Heart right ventricle (tissue), 16 donors: ENCODE data around the gene CDC42EP2. TPM values are rescaled to one million over a fixed set of nuclear protein-coding genes. Genes with fewer than 3 reads are reported as not detected.

Experiments
- ATAC-seq, 8 donors: fragments of 200-7000 bp; cut with Tn5 transposase; one replicate each; pipeline ENCODE4 v1.9.1; 2020; ENCODE audit warnings: mild to moderate bottlenecking in 8 of 8, moderate library complexity in 8 of 8, moderate number of reproducible peaks in 1 of 8
- DNase-seq, 2 donors: peaks; one replicate each; pipeline ENCODE4 v3.0.0-alpha.2; 2020
- H3K27ac ChIP-seq, 10 donors: fragments of 200-600 bp; sonication (generic) in 2 of 10; one replicate each; pipeline versions ENCODE4 v1.5.0 to v1.8.0; 2020 to 2022; ENCODE audit warnings: mild to moderate bottlenecking in 3 of 10
- H3K27me3 ChIP-seq, 7 donors: fragments of 200-600 bp; one replicate each; pipeline ENCODE4 v1.8.0; 2021 to 2022; ENCODE audit warnings: mild to moderate bottlenecking in 2 of 7
- H3K36me3 ChIP-seq, 9 donors: fragments of 200-600 bp; sonication (generic) in 1 of 9; one replicate each; pipeline versions ENCODE4 v1.5.0 to v1.8.0; 2020 to 2022; ENCODE audit warnings: mild to moderate bottlenecking in 2 of 9
- H3K4me1 ChIP-seq, 9 donors: fragments of 200-600 bp; sonication (generic) in 1 of 9; one replicate each; pipeline versions ENCODE4 v1.5.0 to v1.8.0; 2020 to 2022; ENCODE audit warnings: mild to moderate bottlenecking in 4 of 9
- H3K4me3 ChIP-seq, 10 donors: fragments of 200-600 bp; sonication (generic) in 2 of 10; one replicate each; pipeline versions ENCODE4 v1.5.0 to v1.8.0; 2020 to 2022; ENCODE audit warnings: mild to moderate bottlenecking in 7 of 10, moderate library complexity in 2 of 10
- H3K9me3 ChIP-seq, 11 donors: fragments of 200-600 bp in 10 of 11; sonication (generic) in 2 of 11; one replicate each; pipeline versions ENCODE4 v1.5.0 to v1.8.0; 2013 to 2022; ENCODE audit warnings: mild to moderate bottlenecking in 2 of 11, control low read depth in 1 of 11, moderate library complexity in 1 of 11
- WGBS, 2 donors: extraction: QIAGEN DNeasy Blood & Tissue Kit; methylation state at CpG; one replicate each; pipeline ENCODE4 v1.1.7; 2013; ENCODE audit warnings: inconsistent platforms in 1 of 2; 5-methylcytosine and 5-hydroxymethylcytosine counted together
- intact Hi-C, 10 donors: fragments of 100-400 bp; cut with DNase I; formaldehyde crosslinking; loops; one replicate each; pipeline versions ENCODE4 v1.11.1 to v1.14.2; 2022
- polyA plus RNA-seq, 2 donors: library from polyadenylated mRNA; stranded (reverse); fragments of 200-250 nt; gene quantifications; one replicate each; pipeline ENCODE4 v1.2.3, GENCODE V29; 2013
- total RNA-seq, 10 donors: library from RNA; stranded (reverse); fragmentation: NEBNext Ultra II Directional in 3 of 10; extraction: Animal tissue kit (Norgen Biotek cat#: 25700) in 3 of 10; gene quantifications; one replicate each; pipeline versions ENCODE4 v1.2.1 to v1.2.4, GENCODE V29; 2021 to 2023
- TF ChIP-seq, protein P1 (sequence below), 9 donors: fragments of 200-600 bp; sonication (generic) in 2 of 9; IDR thresholded peaks; one replicate each; pipeline versions ENCODE4 v1.5.0 to v1.8.0; 2021 to 2022; ENCODE audit warnings: antibody characterized with exemption in 9 of 9, mild to moderate bottlenecking in 5 of 9, moderate library complexity in 1 of 9
- donor health status: Arrhythmogenic right ventricular cardiomyopathy.
- donor health status: ischemic (EF 13 %, LVEDD 7.1; RV severe dilation, severe dysfunction).
- donor health status: healthy with polysubstance abuse.
- donor health status: DM: no; HTN: yes; CAD: no.
- donor health status: DM: no; HTN: no; CAD: no.
- donor health status: ischemic (EF 25% LVEDD 6.9; RV normal size, moderate dysfunction).
- donor health status: ischemic (EF 25% LVEDD 5.7; RV mildly dilated, moderate dysfunction).
- donor health status: healthy.
- donor health status: DM: yes; HTN: yes; CAD: no.
- donor health status: Ischemic cardiomyopathy.
- donor health status: ischemic (EF 35%, LVEDD 5.7; RV mildly dilated, moderate dysfunction).
- donor health status: nonischemic (EF 11% LVEDD 7.7; RV severe dilation, severe dysfunction).
- donor health status: DM: yes; HTN: yes; CAD: no.
- donor health status: PGD.
- donor health status: ischemic (EF 29% LVEDD 5.4; RV normal size, mild dysfunction).
- donor health status: nonischemic (EF 23%, LVEDD 6.1; RV moderate dilation, normal function).

CDC42EP2 gene
- total and polyA plus RNA-seq, 12 donors: 3.9 to 21.9 (median 9.9) TPM

DNA sequence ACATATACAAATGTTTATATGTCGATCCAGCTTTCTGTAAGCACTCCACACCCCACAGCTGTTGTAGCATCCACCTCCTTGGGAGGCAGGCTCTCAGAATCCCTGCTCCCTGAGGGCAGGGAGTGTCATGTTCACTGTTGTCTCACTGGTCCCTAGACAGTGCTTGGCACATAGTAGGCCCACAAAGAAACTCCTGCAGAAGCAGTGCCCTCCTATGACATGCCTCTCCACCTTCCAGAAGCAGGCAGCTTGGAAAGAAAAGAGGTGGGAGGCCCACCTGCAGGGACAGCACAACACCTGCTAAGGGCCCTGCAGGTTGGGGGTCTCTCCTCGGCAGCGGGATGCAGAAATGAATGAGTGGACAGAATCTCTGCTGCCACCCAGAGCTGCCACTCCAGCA is 11.1 kb upstream of the CDC42EP2 start:
- intact Hi-C loops: no loop called here
- Histone ChIP-seq H3K36me3 (peaks cover 0 to 8% (median 0%) of the 10 kb centered on the region in 9 donors), H3K4me1 (peaks cover 12 to 47% (median 40%) of the 10 kb centered on the region in 9 donors), H3K4me3 (no peak overlapping the region), H3K27me3 (no peaks in the 10 kb centered on the region), H3K27ac (no peak overlapping the region), H3K9me3 (no peaks in the 10 kb centered on the region)
- ATAC-seq: no peak
- DNase-seq: no peak
- WGBS, 2 donors: 89 to 91% methylated on average over 3 of the region's 3 CpGs
- TF ChIP-seq, protein P1, sequence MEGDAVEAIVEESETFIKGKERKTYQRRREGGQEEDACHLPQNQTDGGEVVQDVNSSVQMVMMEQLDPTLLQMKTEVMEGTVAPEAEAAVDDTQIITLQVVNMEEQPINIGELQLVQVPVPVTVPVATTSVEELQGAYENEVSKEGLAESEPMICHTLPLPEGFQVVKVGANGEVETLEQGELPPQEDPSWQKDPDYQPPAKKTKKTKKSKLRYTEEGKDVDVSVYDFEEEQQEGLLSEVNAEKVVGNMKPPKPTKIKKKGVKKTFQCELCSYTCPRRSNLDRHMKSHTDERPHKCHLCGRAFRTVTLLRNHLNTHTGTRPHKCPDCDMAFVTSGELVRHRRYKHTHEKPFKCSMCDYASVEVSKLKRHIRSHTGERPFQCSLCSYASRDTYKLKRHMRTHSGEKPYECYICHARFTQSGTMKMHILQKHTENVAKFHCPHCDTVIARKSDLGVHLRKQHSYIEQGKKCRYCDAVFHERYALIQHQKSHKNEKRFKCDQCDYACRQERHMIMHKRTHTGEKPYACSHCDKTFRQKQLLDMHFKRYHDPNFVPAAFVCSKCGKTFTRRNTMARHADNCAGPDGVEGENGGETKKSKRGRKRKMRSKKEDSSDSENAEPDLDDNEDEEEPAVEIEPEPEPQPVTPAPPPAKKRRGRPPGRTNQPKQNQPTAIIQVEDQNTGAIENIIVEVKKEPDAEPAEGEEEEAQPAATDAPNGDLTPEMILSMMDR (IDR thresholded peaks at IDR 0.05): no peak

DNA sequence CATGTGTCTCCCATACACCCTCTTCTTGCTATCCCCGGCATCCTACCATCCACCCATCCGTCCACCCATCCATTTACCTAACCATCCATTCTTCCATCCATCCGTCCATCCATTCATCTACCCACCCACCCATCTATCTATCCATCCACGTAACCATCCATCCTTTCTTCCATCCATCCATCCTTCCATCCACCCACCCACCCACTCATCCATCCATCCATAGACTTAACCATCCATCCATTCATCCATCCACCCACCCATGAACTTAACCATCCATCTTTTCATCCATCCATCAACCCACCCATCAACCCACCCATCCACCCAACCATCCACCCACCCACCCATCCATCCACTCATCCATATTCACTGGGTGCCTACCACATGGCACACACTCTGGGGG is 10.6 kb upstream of the CDC42EP2 start:
- H3K4me3 ChIP-seq: no peak overlapping the region
- peaks cover 0 to 8% (median 0%) of the 10 kb centered on the region in 9 donors for H3K36me3 ChIP-seq
- H3K27ac ChIP-seq: no peak overlapping the region
- ATAC-seq (no peak), DNase-seq (no peak)
- TF ChIP-seq, protein P1 (IDR thresholded peaks at IDR 0.05): no peak
- intact Hi-C loops: no loop called here
- WGBS, 2 donors: 97 to 99% methylated on average over 4 of the region's 4 CpGs
- H3K9me3 ChIP-seq: no peaks in the 10 kb centered on the region
- H3K4me1 ChIP-seq: peaks cover 10 to 47% (median 40%) of the 10 kb centered on the region in 9 donors
- H3K27me3 ChIP-seq: no peaks in the 10 kb centered on the region

DNA sequence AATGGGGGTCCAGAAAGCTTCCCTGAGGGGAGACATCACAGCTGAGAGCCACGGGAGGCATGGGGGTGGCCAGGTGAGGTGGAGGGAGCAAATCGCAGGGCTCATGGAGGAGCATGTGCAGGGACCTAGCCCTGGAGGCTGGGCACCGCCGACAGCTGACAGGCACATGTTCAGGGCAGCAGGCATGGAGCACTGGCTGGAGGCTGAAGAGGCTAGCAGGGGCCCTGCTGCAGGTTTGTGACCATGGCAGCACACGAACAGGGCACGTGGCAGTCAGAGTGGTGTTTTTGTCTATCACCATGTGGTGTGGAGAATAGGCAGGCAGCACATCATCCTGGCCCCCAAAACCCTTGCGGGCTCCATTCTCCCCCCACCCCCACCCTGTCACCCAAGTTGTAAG is 10.1 kb upstream of the CDC42EP2 start:
- H3K27ac ChIP-seq: no peak overlapping the region

DNA sequence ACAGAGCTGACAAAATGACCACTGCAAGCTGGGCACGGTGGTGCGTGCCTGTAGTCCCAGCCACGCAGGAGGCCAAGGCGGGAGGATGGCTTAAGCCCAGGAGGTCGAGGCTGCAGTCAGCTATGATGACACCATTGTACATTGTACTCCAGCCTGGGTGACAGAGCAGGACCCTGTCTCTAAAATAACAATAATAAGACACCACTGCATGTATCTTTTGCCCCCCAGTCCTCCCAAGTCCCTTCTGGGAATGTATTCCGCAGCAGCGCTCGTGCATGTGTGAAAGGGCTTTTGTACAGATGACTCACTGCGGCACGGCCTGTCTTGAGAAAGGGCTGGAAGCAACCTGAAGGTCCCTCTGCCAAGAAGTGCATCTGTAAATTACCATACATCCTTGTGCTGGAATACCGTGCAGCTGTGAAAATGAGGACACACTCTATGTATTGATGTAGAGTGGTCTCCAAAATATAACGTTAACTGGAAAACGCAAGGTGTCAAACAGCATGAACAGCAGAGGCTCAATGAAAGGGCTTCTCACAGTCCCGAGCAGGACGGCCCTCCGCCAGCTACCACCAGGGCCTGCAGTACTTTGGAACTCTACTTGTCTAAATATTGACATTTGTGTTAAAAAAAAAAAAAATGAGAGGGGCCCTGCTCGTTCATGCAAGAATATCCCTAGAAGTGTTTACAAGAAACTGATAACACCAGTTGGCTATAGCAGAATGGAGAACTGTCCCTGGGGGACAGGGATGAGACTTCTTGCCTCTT is 9.0 kb upstream of the CDC42EP2 start:
- intact Hi-C loops: no loop called here
- TF ChIP-seq, protein P1 (IDR thresholded peaks at IDR 0.05): no peak
- Histone ChIP-seq H3K4me3 (no peak overlapping the region), H3K4me1 (peaks cover 12 to 57% (median 46%) of the 10 kb centered on the region in 9 donors), H3K36me3 (peaks cover 0 to 8% (median 0%) of the 10 kb centered on the region in 9 donors), H3K27ac (peak overlapping the region in 3 of 10 donors; percentile 20 to 45 (median 29)), H3K27me3 (no peaks in the 10 kb centered on the region), H3K9me3 (no peaks in the 10 kb centered on the region)
- WGBS, 2 donors: 82 to 85% methylated on average over 17 of the region's 17 CpGs
- DNase-seq: no peak
- ATAC-seq: no peak

More for the DNA sequence above, 10.1 kb upstream of the CDC42EP2 start:
- Histone ChIP-seq H3K9me3 (no peaks in the 10 kb centered on the region), H3K4me3 (no peak overlapping the region), H3K27me3 (no peaks in the 10 kb centered on the region), H3K36me3 (peaks cover 0 to 8% (median 0%) of the 10 kb centered on the region in 9 donors), H3K4me1 (peaks cover 7 to 47% (median 40%) of the 10 kb centered on the region in 9 donors)
- DNase-seq: no peak
- TF ChIP-seq, protein P1 (IDR thresholded peaks at IDR 0.05): no peak
- no peak for ATAC-seq
- intact Hi-C loops: no loop called here
- WGBS, 2 donors: 97 to 98% methylated on average over 7 of the region's 7 CpGs
